GM12892 (cell line): Measurements from ENCODE around the gene NRM.

Experiments
- POLR2A ChIP-seq: IDR thresholded peaks from 2 replicates; pipeline ENCODE4 v1.6.1; 2011; ENCODE audit warnings: low read depth, low read length, control low read depth
- POLR2AphosphoS5 ChIP-seq: IDR thresholded peaks from 2 replicates; pipeline ENCODE4 v1.6.1; 2011; ENCODE audit warnings: low read depth, low read length, control low read depth
- TAF1 ChIP-seq: IDR thresholded peaks from 2 replicates; pipeline ENCODE4 v1.6.1; 2011; ENCODE audit warnings: low read depth, mild to moderate bottlenecking, control low read depth, low read length, borderline replicate concordance

- TF ChIP-seq POLR2A = peak; percentile 68
- peak; percentile 75 for TF ChIP-seq POLR2AphosphoS5
- TF ChIP-seq TAF1 = peak; percentile 42; the same call in 1 of the 2 replicates
Observed at GRCh38 chr6:30682143-30683117, 8.4 kb downstream of the NRM start.
